ENCODE measurements around the gene SLX9.
A peak's percentile ranks its signal among the peaks of the same experiment; 100 is the strongest.

DNA sequence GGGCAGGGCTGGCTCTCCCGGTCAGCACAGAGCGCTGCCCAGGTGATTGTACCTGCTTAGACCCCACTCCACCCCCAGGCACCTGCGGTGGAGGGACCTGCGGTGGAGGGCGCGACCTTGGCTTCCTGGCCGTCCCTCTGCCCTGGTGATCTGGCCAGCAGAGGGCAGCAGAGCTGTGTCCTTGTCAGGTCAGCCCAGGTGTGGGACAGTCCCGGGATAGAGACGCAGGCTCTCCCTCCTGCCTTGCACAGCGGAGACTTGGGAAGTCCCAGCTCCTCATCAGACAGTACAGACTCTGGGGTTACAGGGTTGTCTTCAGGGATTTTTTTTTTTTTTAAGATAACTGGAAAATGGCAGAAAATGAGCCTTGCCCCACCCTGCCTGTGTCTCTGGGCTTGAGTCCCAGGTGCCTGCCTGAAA lies 10.0 kb downstream of the SLX9 start:
- TF ChIP-seq EZH2phosphoT487 (IDR thresholded peaks at IDR 0.05; ENCODE audit: borderline replicate concordance, low read length) (no peak), EZH2 (IDR thresholded peaks at IDR 0.05; ENCODE audit: low read length, unreplicated experiment) (no peak)
- TF ChIP-seq, protein P1, sequence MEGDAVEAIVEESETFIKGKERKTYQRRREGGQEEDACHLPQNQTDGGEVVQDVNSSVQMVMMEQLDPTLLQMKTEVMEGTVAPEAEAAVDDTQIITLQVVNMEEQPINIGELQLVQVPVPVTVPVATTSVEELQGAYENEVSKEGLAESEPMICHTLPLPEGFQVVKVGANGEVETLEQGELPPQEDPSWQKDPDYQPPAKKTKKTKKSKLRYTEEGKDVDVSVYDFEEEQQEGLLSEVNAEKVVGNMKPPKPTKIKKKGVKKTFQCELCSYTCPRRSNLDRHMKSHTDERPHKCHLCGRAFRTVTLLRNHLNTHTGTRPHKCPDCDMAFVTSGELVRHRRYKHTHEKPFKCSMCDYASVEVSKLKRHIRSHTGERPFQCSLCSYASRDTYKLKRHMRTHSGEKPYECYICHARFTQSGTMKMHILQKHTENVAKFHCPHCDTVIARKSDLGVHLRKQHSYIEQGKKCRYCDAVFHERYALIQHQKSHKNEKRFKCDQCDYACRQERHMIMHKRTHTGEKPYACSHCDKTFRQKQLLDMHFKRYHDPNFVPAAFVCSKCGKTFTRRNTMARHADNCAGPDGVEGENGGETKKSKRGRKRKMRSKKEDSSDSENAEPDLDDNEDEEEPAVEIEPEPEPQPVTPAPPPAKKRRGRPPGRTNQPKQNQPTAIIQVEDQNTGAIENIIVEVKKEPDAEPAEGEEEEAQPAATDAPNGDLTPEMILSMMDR (conservative IDR thresholded peaks at IDR 0.05; ENCODE audit: low read depth, low read length) = peak; percentile 96
